HG03558 (cell line): Measurements from ENCODE around the gene KDM1B.
"Not testable (repeated sequence)": the region's sequence is repeated elsewhere in the genome, so short reads cannot be mapped to it uniquely, and the experiment has no call there.

ENCODE experiments used
- ATAC-seq: cut with Tn5 transposase; IDR thresholded peaks from one replicate; pipeline ENCODE4 v1.9.1; 2021; ENCODE audit warnings: moderate number of reproducible peaks; ENCODE audit not compliant: unreplicated experiment; ENCODE audit errors: extremely low read depth

The KDM1B gene

DNA sequence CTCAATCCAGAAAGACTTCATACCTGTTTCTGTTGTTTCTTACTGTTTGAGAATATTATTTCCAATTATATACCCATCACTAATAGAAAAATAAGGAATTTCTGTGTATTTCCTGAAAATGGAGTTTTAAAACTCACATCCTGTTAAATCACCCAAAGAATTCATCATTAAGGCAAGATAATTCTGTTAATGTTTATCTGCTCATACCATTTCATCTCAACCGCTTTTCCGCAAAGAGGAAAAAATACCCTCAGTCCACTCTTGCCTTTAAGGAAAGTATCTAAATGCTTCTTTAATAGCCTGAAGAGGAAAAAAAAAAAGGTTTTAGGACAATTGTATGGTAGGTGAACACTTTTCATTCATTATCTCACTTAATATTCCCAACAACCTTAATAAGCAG is 7.6 kb upstream of the KDM1B start:
- ATAC-seq, result no peak

DNA sequence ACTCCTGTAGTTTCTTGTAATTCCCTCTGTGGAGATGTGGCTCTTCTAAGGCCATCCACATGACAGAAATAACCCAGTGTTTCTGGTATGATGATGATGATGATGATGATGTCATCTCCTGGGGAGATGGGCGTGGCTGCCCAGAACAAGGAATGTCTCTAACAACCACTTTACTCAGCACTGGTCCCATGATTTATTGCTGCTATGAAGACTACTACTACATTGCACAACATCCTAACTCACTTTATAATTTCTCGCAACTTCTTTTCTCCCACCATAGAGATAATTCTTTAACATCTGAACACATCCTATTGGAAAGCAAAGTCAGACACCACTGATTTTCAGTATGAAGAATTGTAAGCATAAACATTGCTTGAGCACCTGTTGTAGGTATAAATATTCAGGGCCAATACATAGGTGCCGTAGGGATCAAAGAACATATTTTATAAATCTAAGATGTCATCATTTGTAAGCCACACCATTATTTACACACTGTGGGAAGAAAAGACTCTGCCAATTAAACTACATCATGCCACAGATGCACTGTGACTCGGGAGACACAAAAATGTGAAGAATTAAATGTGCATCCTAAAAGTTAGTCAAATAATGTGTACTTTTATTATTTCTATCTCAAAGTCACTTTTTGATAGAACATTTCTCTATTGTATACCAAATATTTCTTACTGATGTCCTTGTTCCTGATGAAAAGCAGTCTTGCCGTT is 6.8 kb upstream of the KDM1B start:
- no peak for ATAC-seq

DNA sequence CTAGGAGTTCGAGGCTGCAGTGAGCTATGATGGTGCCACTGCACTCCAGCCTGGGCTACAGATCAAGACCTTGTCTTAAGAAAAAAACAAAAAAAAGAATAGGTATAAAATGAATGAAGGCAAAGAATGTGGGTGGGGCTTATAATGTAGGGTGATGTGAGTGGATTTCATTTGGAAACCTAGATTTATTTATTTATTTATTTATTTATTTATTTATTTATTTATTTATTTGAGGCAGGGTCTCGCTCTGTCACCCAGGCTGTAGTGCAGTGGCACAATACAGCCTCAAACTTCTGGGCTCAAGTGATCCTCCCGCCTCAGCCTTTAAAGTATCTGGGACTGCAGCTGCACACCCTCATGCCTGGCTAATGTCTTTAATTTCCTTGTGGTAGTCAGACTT is 3.8 kb upstream of the KDM1B start:
- ATAC-seq, result not testable (repeated sequence)

DNA sequence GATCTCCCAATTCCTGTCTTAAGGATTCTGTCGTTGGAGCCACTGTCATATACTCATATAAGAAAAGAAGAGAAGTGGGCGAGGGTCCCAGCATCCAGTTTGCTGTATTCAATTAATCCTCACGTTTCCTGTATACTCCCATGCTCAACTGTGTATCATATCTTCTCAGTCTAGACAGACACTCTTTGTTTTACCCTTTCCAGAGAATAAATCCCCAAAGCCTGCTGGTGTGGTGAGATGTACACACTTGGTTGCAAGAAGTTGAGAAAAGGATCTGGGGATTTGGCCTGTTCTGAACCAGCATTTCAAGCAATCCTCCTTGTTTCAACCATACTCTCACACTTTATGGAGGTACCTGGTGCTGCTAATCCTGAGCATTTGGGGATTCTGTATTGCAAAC is 3.4 kb upstream of the KDM1B start:
- no peak for ATAC-seq

DNA sequence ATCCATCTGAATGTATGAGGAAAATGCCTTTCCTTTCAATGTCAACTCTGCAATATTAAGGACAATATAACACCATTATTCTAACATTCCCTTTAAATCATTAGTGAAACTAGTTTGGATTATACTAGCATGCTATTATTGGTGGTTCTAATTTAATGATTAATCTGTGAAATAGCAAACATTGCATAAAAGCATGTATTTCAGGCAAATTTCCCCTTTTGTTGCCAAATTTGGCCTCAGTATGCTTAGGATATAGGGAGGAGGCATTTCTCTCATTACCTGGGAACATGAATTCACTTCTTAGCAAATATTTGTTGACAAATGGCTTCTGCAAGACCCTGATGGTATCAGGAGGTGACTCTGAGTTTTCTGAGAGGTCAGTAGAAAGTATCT is 1.9 kb upstream of the KDM1B start:
- no peak for ATAC-seq

DNA sequence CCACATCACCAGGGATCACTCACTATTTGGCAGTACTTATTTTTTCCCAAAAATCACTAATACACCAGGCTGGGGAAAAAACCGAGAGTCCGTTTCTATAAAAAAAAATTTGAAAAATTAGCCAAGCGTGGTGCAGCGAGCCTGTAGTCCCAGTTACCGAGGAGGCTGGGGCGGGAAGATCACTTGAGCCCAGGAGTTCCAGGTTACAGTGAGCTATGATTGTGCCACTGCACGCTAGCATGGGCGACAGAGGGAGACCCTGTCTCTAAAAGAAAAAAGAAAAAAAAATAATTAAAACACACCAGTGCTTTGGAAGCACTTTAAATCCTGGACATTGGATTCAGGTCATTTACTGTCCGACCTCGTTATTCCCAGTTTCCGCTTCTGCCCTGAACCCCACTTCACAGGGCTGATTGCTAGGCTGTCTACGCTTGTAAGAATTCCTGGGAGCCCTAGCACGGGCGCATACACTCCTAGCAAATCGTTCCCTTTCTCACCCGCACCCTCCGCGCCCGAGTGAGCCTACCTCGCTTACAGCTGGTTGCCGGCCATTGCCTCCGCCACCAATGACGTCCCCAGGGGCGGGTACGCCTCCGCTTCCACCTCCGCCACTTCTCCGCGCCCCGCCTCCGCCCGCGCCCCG is 594 bp upstream of the KDM1B start, which contains the start of gene TPMT:
TPMT (minus strand) TSS at position 571 of the 643 bp plus-strand sequence. CDS start 5,950 bp downstream, outside the sequence.
- ATAC-seq, result peak; percentile 31

DNA sequence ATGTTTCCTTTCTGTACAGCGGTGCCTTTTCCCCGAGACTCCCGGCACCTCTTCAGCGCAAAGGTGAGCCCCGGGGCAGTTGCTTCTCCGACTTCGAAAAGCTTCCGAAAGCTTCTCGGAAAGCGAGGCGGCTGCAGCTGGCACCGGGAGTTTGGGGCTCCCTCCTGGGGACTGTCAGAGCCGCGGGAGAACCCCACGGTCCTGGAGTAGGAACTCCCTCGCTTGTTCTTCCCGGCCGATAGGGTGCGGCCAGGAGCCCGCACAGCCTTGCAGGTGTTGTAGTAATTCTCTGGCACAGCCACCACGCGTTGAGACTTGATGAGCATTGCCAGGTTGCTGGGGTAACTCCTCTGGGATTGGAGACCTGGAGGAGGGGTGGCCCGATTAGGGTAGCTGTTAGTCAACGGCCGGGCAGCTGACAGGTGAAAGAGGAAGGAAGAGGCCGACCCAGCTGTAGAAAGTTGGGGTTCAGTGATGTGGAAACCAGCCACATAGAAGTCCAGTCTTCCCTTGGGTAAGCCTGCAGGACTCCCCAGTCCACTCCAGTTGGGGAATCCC is 721 bp downstream of the KDM1B start:
- ATAC-seq, result peak; percentile 15

DNA sequence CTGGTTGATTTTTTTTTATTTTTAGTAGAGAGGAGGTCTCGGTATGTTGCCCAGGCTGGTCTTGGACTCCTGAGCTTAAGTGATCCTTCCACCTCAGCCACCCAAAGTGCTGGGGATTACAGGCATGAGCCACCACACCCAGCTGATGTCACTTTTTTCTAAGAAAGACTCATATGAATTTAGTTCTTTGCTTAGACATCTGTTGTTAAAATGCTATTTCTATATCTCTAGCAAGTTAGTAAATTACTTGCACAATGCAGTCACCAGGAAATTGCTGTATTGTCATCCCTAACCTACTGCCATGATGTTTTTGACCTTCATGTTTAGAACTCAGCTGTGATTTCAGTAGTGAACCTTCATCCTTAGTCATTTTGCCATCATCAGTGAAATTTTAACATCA is 5.7 kb downstream of the KDM1B start:
- ATAC-seq, result no peak

DNA sequence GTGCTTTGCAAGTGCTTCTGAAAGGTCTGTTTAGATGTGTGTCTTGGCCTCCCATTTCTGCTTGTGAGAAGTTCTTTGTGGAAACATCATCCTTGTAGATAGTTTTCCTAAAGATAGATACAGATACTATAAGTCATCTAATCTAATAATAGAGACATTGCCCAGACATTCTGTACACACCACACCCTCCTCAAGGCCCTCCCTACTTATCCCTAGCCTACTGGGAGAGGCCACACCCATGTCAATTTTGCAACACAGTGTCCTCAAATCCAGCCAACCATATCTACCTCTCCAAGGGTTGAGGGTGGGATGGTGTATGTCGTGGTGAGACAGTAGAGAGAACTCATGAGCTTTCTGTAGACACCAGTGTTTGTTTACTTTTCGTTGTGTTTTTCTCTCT is 6.2 kb downstream of the KDM1B start:
- no peak for ATAC-seq

DNA sequence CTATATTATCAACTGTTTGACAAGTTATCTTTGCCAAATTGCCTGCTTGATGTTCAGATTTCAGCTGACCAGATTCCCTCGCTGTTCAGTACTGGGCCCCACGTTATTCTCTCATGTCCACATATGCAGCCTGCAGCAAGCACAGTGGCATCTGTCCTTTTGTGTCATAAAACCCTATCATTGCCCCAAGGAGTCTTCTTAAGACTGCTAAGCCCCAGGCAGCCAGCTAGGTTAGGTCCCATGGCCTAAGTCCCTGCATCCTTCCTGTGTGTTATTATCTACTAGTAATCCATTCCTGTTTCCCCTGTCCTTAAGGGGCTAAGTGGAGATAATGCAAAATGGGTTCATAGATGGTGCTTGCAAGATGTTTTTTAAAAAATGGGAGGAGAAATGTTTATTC is 7.2 kb downstream of the KDM1B start:
- no peak for ATAC-seq

DNA sequence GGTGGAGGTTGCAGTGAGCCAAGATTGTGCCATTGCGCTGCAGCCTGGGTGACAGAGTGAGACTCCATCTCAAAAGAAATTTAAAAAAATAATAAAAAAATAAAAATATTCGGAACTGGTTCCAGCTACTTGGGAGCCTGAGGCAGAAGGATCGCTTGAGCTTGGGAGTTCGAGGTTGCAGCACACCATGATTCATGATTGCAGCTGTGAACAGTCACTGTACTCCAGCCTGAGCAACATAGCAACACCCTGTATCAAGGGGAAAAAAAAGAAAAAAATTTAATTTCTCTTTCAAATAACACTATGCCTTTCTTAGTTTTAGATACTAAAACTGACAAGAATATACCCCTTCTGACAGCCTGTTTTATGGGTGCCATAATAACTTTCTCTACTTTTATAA is 10.5 kb downstream of the KDM1B start:
- no peak for ATAC-seq

DNA sequence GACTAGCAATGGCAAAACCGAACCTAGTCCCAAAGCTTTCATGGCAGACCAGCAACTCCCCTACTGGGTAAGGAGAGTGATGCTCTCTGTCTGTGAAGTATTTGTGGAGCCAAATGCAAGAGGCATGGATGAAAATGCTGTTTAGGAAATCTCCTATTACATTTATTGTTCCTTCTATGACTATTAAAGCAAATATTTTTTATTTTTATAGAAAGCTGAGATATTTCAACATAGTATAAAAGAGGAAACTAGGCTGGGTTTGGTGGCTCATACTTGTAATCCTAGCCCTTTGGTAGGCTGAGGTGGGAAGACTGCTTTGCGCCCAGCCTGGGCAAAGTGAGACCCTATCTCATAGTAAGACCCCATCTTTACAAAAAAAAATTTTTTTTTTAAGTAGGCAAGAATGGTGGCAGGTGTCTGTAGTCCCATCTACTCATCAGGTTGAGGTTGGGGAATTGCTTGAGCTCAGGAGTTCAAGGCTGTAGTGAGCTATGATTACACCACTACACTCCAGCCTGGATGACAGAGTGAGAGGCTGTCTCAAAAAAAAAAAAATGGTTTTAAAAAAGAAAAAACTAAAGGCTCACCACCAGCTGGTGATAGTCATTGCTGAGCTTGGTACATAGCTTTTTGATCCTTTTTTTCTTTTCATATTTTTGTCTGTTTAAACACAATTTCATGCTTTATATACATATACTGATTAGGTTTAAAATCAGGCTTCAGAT is 11.3 kb downstream of the KDM1B start:
- ATAC-seq, result no peak

DNA sequence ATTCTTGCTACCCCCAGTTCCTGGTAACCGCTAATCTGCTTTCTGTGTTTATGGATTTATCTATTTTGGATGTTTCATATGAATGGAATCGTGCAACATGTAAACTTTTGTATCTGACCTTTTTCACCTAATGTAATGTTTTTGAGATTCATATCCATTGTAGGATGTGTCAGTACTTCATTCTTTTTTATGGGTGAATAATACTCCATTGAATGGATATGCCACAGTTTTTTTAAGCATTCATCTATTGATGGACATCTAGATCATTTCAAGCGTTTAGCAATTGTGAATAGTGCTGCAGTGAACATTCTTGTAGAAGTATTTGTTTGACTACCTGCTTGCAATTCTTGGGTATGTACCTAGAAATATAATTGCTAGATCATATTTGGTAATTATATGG is 13.0 kb downstream of the KDM1B start:
- no peak for ATAC-seq

DNA sequence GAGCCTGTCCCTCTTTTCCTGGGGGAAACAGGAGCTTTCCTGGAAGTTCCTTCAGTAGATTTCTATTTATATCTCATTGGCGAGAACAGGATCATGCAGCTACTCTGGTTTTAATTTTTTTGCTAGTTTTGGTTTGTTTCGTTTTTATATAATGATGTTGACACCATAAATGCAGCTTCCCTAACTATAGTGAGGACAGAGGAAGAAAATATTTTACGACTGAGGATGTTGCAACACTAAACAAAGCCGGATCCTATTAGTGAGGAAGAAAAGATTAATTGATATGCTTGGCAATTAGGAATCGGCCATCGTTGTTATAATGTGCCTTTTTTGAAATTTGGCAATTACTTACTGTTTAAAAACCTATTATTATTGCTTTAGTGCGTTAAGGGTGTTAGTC is 16.6 kb downstream of the KDM1B start:
- ATAC-seq, result no peak

DNA sequence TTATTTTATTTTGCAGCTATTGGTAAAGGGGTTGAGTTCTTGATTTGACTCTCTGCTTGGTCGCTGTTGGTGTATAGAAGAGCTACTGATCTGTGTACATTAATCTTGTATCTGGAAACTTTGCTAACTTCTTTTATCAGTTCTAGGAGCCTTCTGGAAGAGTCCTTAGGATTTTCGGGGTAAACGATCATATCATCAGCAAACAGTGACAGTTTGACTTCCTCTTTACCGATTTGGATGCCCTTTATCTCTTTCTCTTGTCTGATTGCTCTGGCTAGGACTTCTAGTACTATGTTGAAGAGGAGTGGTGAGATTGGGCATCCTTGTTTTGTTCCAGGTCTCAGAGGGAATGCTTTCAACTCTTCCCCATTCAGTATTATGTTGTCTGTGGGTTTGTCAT is 21.0 kb downstream of the KDM1B start:
- ATAC-seq, result not testable (repeated sequence)

DNA sequence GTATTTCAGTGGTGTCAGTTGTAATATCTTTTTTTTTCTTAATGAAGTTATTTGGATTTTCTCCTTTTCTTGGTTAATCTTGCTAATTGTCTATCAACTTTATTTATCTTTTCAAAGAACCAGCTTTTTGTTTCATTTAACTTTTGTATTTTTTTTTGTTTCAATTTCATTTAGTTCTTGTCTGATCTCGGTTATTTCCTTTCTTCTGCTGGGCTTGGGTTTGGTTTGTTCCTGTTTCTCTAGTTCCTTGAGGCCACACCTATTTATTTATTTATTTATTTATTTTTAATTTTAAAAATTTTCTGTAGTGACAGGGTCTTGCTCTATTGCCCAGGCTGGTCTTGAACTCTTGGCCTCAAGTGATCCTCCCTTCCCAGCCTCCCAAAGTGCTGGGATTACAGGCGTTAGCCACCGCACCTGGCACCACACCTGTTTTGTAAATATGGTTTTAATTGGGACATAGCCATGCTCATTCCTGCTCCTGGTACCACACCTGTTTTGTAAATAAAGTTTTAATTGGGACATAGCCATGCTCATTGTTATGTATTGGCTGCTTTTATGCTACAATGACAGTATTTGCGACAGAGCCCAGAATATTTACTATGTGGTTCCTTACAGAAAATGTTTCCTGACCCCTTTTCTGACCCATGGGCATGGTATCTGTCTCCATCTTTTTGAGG is 22.2 kb downstream of the KDM1B start:
- ATAC-seq, result no peak

DNA sequence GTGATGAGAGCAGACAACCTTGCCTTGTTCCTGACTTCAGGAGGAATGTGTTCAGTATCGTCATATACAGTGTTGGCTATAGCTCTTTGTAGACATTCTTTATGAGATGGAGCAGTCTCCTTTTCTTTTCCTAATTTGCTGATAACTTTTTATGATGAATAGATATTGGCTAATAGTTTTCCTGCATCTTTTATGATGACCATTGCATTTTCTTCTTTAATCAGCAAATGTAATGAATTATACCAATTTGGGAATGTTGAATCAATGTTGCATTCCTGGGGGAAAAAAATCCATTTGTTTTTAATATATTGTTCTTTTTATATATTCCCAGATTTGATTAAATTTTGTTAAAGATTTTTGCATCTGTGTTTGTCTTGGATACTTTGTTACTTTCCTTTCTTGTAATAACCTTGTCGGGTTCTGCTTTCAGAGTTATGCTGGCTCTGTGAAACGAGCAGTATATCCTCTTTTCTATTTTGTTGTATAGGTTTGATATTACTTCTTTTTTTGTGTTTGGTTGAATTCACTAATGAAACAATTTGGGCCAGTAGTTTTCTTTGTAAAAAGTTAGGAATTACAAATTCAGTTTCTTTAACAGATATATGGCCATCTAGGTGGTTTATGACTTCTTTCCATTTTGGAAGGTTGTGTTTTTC is 23.9 kb downstream of the KDM1B start:
- ATAC-seq, result no peak

DNA sequence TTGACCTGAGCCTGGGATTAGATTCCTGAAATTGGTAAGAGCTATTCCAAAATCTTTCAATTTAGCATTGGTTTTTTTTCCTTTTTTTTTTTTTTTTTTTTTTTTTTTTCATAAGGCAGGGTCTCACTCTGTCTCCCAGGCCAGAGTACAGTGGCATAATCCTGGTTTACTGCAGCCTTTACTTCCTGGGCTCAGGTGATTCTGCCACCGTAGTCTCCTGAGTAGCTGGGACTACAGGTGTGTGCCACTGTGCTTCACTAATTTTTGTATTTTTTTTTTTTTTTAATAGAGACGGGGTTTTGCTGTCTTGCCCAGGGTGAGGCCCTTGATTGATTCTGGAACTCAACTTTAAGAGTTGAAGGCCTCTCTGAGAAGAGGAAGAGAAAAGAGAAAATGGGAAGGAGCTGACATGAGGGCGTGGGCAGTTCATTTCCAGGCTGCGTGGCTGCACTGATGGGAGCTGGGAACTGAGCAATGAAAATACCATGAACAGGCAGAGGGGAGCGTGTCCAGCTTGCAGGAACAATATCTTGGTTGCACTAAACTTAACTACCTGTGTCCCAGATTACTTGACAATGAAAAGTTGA is 24.6 kb downstream of the KDM1B start:
- no peak for ATAC-seq

DNA sequence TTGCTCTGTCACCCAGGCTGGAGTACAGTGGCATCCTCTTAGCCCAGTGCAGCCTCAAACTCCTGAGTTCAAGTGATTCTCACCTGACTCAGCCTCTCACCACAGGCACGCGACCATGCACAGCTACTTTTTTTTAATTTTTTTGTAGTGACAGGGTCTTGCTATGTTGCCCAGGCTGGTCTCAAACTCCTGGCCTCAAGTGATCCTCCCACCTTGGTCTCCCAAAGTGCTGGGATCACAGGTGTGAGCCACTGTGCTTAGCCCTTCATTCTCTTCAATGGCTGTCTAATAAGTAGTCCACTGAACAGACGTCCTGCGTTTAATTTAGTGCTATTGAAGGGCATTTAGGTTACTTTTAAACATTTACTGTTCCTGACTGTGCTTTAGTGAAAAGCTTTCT is 27.3 kb downstream of the KDM1B start:
- ATAC-seq, result no peak

DNA sequence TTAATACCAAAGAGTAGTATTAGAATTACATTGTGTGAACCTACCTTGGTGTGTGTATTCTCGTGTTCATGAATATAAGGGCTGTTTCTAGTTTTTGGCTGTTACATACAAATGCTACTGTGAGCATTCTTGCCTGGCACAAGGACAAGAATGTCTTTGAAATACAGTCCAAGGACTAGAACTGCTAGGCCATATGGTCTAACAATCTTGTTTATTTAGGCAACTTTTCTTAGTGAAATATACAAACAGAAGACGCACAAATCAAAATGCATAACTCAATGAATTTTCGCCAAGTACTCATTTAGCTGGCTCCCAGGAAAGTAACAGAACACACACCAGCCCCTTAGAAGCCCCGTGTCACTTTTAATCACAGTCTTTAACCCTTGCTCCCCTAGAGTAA is 28.5 kb downstream of the KDM1B start:
- no peak for ATAC-seq
